Mucosa of rectum (tissue), 2 donors: ENCODE results near the gene PLEKHO2.
"Not testable (repeated sequence)": the region's sequence is repeated elsewhere in the genome, so short reads cannot be mapped to it uniquely, and the experiment has no call there.

ENCODE experiments used
- H3K27ac ChIP-seq, 2 donors: one replicate each; pipeline ENCODE4 v1.7.0; 2013; ENCODE audit warnings: inconsistent platforms in 2 of 2, low read depth in 2 of 2, low read length in 2 of 2
- H3K27me3 ChIP-seq, 2 donors: one replicate each; pipeline ENCODE4 v1.7.0; 2013; ENCODE audit warnings: low read length in 2 of 2; ENCODE audit not compliant: control insufficient read depth in 2 of 2, insufficient read depth in 2 of 2
- H3K36me3 ChIP-seq, 2 donors: one replicate each; pipeline ENCODE4 v1.7.0; 2013; ENCODE audit warnings: low read length in 2 of 2; ENCODE audit not compliant: control insufficient read depth in 2 of 2, insufficient read depth in 2 of 2
- H3K4me1 ChIP-seq, 2 donors: one replicate each; pipeline ENCODE4 v1.7.0; 2013; ENCODE audit warnings: low read length in 2 of 2, mild to moderate bottlenecking in 1 of 2; ENCODE audit not compliant: control insufficient read depth in 2 of 2, insufficient read depth in 2 of 2
- H3K4me3 ChIP-seq, 2 donors: one replicate each; pipeline ENCODE4 v1.7.0; 2013; ENCODE audit warnings: low read length in 2 of 2
- H3K9ac ChIP-seq, 2 donors: one replicate each; pipeline ENCODE4 v1.7.0; 2013; ENCODE audit warnings: low read length in 2 of 2, low read depth in 1 of 2, mild to moderate bottlenecking in 1 of 2
- H3K9me3 ChIP-seq, 2 donors: one replicate each; pipeline ENCODE4 v1.7.0; 2013; ENCODE audit warnings: low read length in 2 of 2; ENCODE audit not compliant: control insufficient read depth in 2 of 2
- donor health status: healthy.
- donor health status: Normal muscosa, but diverticular disease.

The PLEKHO2 gene

GRCh38 chr15:64841344-64842095, at the start of gene PLEKHO2:
TSS of gene PLEKHO2 (plus strand) at chr15:64841915. CDS start at chr15:64842017, 102 bp downstream.
- H3K27me3 ChIP-seq, result peaks cover 0 to 6% of the 10 kb centered on the region in 2 donors
- peak within 1 kb of the TSS; percentile 83 to 86 for H3K27ac ChIP-seq
- H3K4me1 ChIP-seq, result peaks cover 24 to 33% of the 10 kb centered on the region in 2 donors
- H3K36me3 ChIP-seq, result no peaks in the 10 kb centered on the region
- peak within 1 kb of the TSS; percentile 73 to 77 for H3K9ac ChIP-seq
- H3K9me3 ChIP-seq, result no peaks in the 10 kb centered on the region
- peak within 1 kb of the TSS; percentile 70 to 88 for H3K4me3 ChIP-seq

DNA sequence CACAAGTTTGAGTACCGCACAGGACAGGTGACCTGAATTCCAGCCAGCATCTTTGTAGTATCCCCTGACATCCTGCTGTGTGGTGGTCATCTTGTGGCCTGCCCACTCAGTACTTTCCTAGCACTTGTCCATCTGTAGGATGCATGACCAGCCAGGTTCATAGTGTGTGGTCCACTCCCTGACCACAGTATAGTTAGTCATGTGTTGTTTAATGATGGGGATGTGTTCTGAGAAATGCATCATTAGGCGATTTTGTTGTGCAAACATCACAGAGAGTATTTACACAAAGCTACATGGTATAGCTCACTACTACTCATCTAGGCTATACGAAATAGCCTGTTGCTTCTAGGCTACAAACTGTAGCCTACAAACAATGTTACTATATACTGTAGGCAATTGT, 49.4 kb upstream of the PLEKHO2 start:
- Histone ChIP-seq H3K4me1 (no peaks in the 10 kb centered on the region), H3K4me3 (no peak overlapping the region), H3K36me3 (no peaks in the 10 kb centered on the region), H3K9me3 (no peaks in the 10 kb centered on the region), H3K27ac (no peak overlapping the region), H3K9ac (no peak overlapping the region), H3K27me3 (no peaks in the 10 kb centered on the region)

- not testable (repeated sequence) for H3K27me3 ChIP-seq, H3K4me1 ChIP-seq, H3K4me3 ChIP-seq, H3K27ac ChIP-seq, H3K9ac ChIP-seq, H3K9me3 ChIP-seq, H3K36me3 ChIP-seq
Observed at GRCh38 chr15:64795299-64795698, 46.4 kb upstream of the PLEKHO2 start.

- H3K9ac ChIP-seq, H3K4me1 ChIP-seq, H3K27me3 ChIP-seq, H3K4me3 ChIP-seq, H3K27ac ChIP-seq, H3K36me3 ChIP-seq, H3K9me3 ChIP-seq: not testable (repeated sequence)
Observed at GRCh38 chr15:64795921-64796320, 45.8 kb upstream of the PLEKHO2 start.

- not testable (repeated sequence) for H3K27me3 ChIP-seq, H3K9ac ChIP-seq, H3K4me1 ChIP-seq, H3K9me3 ChIP-seq, H3K36me3 ChIP-seq, H3K4me3 ChIP-seq, H3K27ac ChIP-seq
Observed at GRCh38 chr15:64798905-64799304, 42.8 kb upstream of the PLEKHO2 start.

DNA sequence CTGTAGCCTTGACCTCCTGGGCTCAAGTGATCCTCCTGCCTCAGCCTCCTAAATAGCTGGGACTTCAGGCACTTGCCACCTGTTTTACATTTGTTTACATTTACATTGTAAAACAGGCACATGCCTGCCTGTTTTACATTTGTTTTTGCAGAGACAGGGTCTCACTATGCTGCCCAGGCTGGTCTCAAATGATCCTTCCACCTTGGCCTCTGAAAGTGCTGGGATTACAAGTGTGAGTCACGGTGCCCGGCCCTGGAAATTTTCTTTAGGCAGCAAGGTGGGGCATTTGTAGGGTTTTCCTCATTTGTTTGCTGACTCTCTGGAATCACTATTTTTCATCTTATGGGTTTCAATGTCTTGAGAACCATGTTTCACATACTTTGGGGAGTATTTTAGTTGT, 41.2 kb upstream of the PLEKHO2 start:
- no peaks in the 10 kb centered on the region for H3K4me1 ChIP-seq
- no peak overlapping the region for H3K9ac ChIP-seq
- H3K4me3 ChIP-seq, result no peak overlapping the region
- H3K27me3 ChIP-seq, result no peaks in the 10 kb centered on the region
- no peaks in the 10 kb centered on the region for H3K9me3 ChIP-seq
- H3K27ac ChIP-seq, result no peak overlapping the region
- no peaks in the 10 kb centered on the region for H3K36me3 ChIP-seq

- H3K27me3 ChIP-seq, result no peaks in the 10 kb centered on the region
- no peaks in the 10 kb centered on the region for H3K9me3 ChIP-seq
- no peak overlapping the region for H3K9ac ChIP-seq
- H3K4me3 ChIP-seq, result no peak overlapping the region
- H3K36me3 ChIP-seq, result no peaks in the 10 kb centered on the region
- H3K27ac ChIP-seq, result no peak overlapping the region
- H3K4me1 ChIP-seq, result no peaks in the 10 kb centered on the region
Observed at GRCh38 chr15:64803526-64803925, 38.2 kb upstream of the PLEKHO2 start.

- Histone ChIP-seq H3K9ac (no peak overlapping the region), H3K4me3 (no peak overlapping the region), H3K9me3 (no peaks in the 10 kb centered on the region), H3K27ac (no peak overlapping the region), H3K4me1 (no peaks in the 10 kb centered on the region), H3K27me3 (peaks cover 0 to 3% of the 10 kb centered on the region in 2 donors), H3K36me3 (no peaks in the 10 kb centered on the region)
Observed at GRCh38 chr15:64804619-64805018, 37.1 kb upstream of the PLEKHO2 start.

DNA sequence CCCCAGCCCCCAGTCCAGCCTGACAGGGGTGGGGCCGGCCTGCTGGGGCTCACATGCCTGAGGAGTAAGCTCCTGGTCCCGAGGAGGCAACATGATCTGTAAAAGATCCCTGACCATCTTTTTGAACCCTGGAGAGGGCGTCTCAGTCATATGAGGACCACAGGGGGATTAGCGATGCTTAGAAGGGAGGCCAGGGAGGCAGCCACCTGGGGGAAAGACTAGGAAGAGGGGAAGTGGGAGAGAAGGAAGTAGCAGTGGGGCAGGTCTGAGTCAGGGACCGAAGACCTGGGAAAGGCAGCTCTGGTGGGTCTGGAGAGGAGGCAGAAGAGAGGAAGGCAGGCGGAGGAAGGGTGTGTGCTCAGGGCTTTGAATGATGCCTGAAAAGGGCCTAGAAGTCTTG, 35.2 kb upstream of the PLEKHO2 start:
- no peaks in the 10 kb centered on the region for H3K36me3 ChIP-seq
- no peaks in the 10 kb centered on the region for H3K9me3 ChIP-seq
- no peaks in the 10 kb centered on the region for H3K4me1 ChIP-seq
- no peak overlapping the region for H3K9ac ChIP-seq
- peaks cover 0 to 3% of the 10 kb centered on the region in 2 donors for H3K27me3 ChIP-seq
- H3K4me3 ChIP-seq, result no peak overlapping the region
- H3K27ac ChIP-seq, result peak overlapping the region; percentile 35 to 56

GRCh38 chr15:64807051-64807749, 34.5 kb upstream of the PLEKHO2 start:
- Histone ChIP-seq H3K4me3 (no peak overlapping the region), H3K4me1 (no peaks in the 10 kb centered on the region), H3K27me3 (peaks cover 0 to 3% of the 10 kb centered on the region in 2 donors), H3K36me3 (no peaks in the 10 kb centered on the region), H3K9me3 (no peaks in the 10 kb centered on the region), H3K27ac (peak overlapping the region; percentile 35 to 56), H3K9ac (no peak overlapping the region)
